Activated CD8-positive, alpha-beta memory T cell treated with anti-CD3 and anti-CD28 coated beads, Interleukin-2, amount 10 ng/mL, durations not matched to agents 7 days and 5 days (primary cell): ENCODE results near the gene SEPTIN7. TPM values are rescaled to one million over a fixed set of nuclear protein-coding genes. Genes with fewer than 3 reads are reported as not detected.

Source experiments
- ATAC-seq: fragments of 150-1000 bp; cut with Tn5 transposase; one replicate; pipeline ENCODE4 v1.10.0; 2021; ENCODE audit warnings: moderate library complexity
- CTCF ChIA-PET: fragments of 350-600 bp; sonication (Branson Sonifier 250); formaldehyde crosslinking; loops from one replicate; lab custom pipeline; 2021; ENCODE audit warnings: antibody characterized with exemption; lab: Charles Lee
- DNase-seq: peaks from one replicate; pipeline ENCODE4 v3.0.0-alpha.2; 2020
- H3K27ac Mint-ChIP-seq: one replicate; pipeline ENCODE4 v1.8.0; 2021; ENCODE audit warnings: mild to moderate bottlenecking, mixed read lengths
- H3K27me3 Mint-ChIP-seq: one replicate; pipeline ENCODE4 v1.8.0; 2021; ENCODE audit warnings: mixed read lengths
- H3K36me3 Mint-ChIP-seq: one replicate; pipeline ENCODE4 v1.8.0; 2021; ENCODE audit warnings: mild to moderate bottlenecking, mixed read lengths
- H3K4me1 Mint-ChIP-seq: one replicate; pipeline ENCODE4 v1.8.0; 2021; ENCODE audit warnings: mixed read lengths
- H3K4me3 Mint-ChIP-seq: one replicate; pipeline ENCODE4 v1.8.0; 2021; ENCODE audit warnings: mild to moderate bottlenecking, moderate library complexity, mixed read lengths
- H3K9me3 Mint-ChIP-seq: one replicate; pipeline ENCODE4 v1.8.0; 2022; ENCODE audit warnings: low read depth, mixed read lengths
- total RNA-seq, 2 experiments: library from RNA; stranded (reverse); gene quantifications; one replicate each; pipeline ENCODE4 v1.2.3, GENCODE V29; 2021

SEPTIN7 gene
- total RNA-seq, 2 experiments from 2014 or later: 192 to 237 TPM

GRCh38 chr7:35801392-35802101, 690 bp downstream of the SEPTIN7 start:
- DNase-seq (peak; percentile 81), ATAC-seq (peak; percentile 35)
- Mint-ChIP-seq H3K36me3 (peaks cover 18% of the 10 kb centered on the region), H3K9me3 (no peaks in the 10 kb centered on the region), H3K4me1 (peaks cover 41% of the 10 kb centered on the region), H3K4me3 (peak overlapping the region; percentile 97), H3K27ac (peak overlapping the region; percentile 98), H3K27me3 (no peaks in the 10 kb centered on the region)
- CTCF ChIA-PET: interaction anchor here (1.0 to 6.2 kb wide), 12 partner anchors 10 to 486 kb away, joined by 3 to 67 read pairs (median 4); no protein-coding TSS in a partner anchor

GRCh38 chr7:35802102-35802466, 1.2 kb downstream of the SEPTIN7 start:
- Mint-ChIP-seq H3K27ac (peak overlapping the region; percentile 98), H3K36me3 (peaks cover 18% of the 10 kb centered on the region), H3K27me3 (no peaks in the 10 kb centered on the region), H3K4me3 (peak overlapping the region; percentile 97), H3K4me1 (peaks cover 44% of the 10 kb centered on the region), H3K9me3 (no peaks in the 10 kb centered on the region)
- CTCF ChIA-PET: interaction anchor here (1.2 to 6.2 kb wide), 6 partner anchors 11 to 114 kb away, joined by 3 to 67 read pairs (median 4); no protein-coding TSS in a partner anchor
- DNase-seq (no peak), ATAC-seq (no peak)

DNA sequence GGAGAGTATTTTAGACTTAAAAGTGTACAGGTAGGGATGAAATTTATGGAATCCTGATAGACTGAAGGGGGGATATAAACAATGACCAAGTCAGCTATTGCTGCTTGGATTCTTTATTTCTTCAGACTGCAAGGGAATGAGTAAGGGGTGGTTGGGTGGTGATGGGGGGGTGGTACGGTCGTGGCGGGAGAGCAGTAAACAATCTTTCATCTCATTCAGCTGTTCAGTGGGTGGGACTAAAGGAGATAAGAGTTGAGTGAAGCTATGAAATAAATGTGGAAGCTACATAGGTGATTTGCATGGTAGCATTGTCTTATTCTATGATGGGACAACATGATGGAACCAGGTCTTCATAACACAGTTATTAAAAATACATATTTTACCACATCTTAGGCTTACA, 1.8 kb downstream of the SEPTIN7 start:
- no peak for DNase-seq
- H3K36me3 Mint-ChIP-seq: peaks cover 18% of the 10 kb centered on the region
- no peak for ATAC-seq
- H3K9me3 Mint-ChIP-seq: no peaks in the 10 kb centered on the region
- peaks cover 44% of the 10 kb centered on the region for H3K4me1 Mint-ChIP-seq
- CTCF ChIA-PET: interaction anchor here (0.6 to 6.2 kb wide), 4 partner anchors 10 to 169 kb away, joined by 3 to 67 read pairs (median 5); no protein-coding TSS in a partner anchor
- H3K27me3 Mint-ChIP-seq: no peaks in the 10 kb centered on the region
- peak overlapping the region; percentile 97 for H3K4me3 Mint-ChIP-seq
- H3K27ac Mint-ChIP-seq: peak overlapping the region; percentile 98

DNA sequence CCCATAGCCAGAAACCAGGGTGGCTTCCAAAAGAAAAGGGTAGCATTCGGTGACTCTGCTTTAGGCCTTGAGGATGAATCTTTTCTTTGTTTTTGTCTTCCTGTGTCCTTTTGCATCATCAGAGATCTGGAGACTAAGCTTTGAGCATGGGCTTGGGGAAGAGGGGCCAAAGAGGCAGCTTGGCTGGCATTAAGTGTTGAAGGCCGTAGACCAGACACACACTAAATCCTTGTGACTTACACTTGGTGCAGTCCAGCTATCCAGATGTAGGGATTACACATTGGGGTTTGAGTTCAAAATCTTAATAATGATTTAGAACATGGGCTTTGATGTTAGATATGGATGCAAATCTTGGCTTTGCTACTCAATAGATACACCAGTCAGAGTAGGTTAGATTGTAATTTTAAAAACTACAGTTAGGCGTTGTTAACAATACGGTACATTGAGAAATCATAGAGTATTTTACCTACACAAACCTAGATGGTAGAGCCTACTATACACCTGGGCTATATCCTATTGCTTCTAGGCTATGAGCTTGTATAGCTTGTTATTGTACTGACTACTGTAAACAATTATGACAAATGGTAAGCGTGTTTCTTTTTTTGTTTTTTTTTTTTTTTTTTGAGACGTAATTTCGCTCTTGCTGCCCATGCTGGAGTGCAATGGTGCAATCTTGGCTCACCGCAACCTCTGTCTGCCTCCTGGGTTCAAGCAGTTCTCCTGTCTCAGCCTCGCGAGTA, 3.5 kb downstream of the SEPTIN7 start:
- no peak for ATAC-seq
- H3K27ac Mint-ChIP-seq: no peak overlapping the region
- peaks cover 32% of the 10 kb centered on the region for H3K36me3 Mint-ChIP-seq

GRCh38 chr7:35805876-35806275, 5.0 kb downstream of the SEPTIN7 start:
- Mint-ChIP-seq H3K9me3 (no peaks in the 10 kb centered on the region), H3K27ac (peak overlapping the region; percentile 1), H3K36me3 (peaks cover 39% of the 10 kb centered on the region), H3K27me3 (no peaks in the 10 kb centered on the region), H3K4me1 (peaks cover 60% of the 10 kb centered on the region), H3K4me3 (no peak overlapping the region)
- ATAC-seq (no peak), DNase-seq (no peak)
- CTCF ChIA-PET: interaction anchor here (1.5 kb wide), 1 partner anchor 61 kb away, joined by 3 read pairs; no protein-coding TSS in a partner anchor

More for the DNA sequence above, 3.5 kb downstream of the SEPTIN7 start:
- H3K9me3 Mint-ChIP-seq: no peaks in the 10 kb centered on the region
- H3K27me3 Mint-ChIP-seq: no peaks in the 10 kb centered on the region
- CTCF ChIA-PET: interaction anchor here (1.3 to 6.2 kb wide), 2 partner anchors 27 to 76 kb away, joined by 5 to 67 read pairs; no protein-coding TSS in a partner anchor
- H3K4me3 Mint-ChIP-seq: no peak overlapping the region
- no peak for DNase-seq
- peaks cover 57% of the 10 kb centered on the region for H3K4me1 Mint-ChIP-seq

- no peak for DNase-seq
- no peaks in the 10 kb centered on the region for H3K27me3 Mint-ChIP-seq
- peaks cover 14% of the 10 kb centered on the region for H3K9me3 Mint-ChIP-seq
- peaks cover 55% of the 10 kb centered on the region for H3K4me1 Mint-ChIP-seq
- H3K36me3 Mint-ChIP-seq: peaks cover 60% of the 10 kb centered on the region
- no peak overlapping the region for H3K27ac Mint-ChIP-seq
- no peak for ATAC-seq
- CTCF ChIA-PET: no interaction called here
- H3K4me3 Mint-ChIP-seq: no peak overlapping the region
Observed at GRCh38 chr7:35816514-35816913, 15.7 kb downstream of the SEPTIN7 start.

DNA sequence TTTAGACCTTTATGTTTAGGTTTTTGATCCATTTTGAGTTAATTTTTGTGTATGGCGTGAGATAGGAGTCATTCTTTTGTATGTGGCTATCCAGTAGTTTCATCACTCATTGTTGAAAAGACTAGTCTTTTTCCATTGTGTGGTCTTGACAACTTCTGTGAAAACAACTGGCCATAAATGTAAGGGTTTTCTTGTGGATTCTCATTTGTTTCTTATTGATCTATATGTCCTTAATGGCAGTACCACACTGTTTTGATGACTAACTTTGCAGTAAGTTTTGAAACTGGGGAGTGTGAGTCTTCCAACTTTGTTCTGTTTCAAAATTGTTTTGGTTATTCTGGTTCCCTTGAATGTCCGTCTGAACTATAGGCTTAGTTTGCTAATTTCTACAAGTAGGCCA, 16.3 kb downstream of the SEPTIN7 start:
- peaks cover 55% of the 10 kb centered on the region for H3K4me1 Mint-ChIP-seq
- no peak for DNase-seq
- peaks cover 14% of the 10 kb centered on the region for H3K9me3 Mint-ChIP-seq
- H3K27ac Mint-ChIP-seq: no peak overlapping the region
- H3K4me3 Mint-ChIP-seq: no peak overlapping the region
- H3K27me3 Mint-ChIP-seq: no peaks in the 10 kb centered on the region
- ATAC-seq: no peak
- CTCF ChIA-PET: no interaction called here
- H3K36me3 Mint-ChIP-seq: peaks cover 64% of the 10 kb centered on the region

DNA sequence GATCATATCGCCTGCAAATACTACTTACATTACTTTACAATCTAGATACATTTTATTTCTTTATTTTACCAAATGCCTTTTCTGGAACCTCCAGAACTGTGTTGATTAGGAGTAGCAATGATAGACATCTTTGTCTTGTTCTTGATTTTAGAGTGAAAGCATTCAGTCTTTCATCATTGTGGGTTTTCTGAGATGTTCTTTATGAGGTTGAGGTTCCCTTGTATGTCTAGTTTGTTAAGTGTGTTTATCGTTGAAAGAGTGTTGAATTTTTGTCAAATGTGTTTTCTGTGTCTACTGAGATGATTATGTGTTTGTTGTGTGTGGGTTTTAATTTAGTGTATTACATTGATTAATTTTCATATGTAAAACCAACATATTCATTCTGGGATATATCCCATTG, 17.1 kb downstream of the SEPTIN7 start:
- CTCF ChIA-PET: no interaction called here
- Mint-ChIP-seq H3K36me3 (peaks cover 70% of the 10 kb centered on the region), H3K4me3 (no peak overlapping the region)

DNA sequence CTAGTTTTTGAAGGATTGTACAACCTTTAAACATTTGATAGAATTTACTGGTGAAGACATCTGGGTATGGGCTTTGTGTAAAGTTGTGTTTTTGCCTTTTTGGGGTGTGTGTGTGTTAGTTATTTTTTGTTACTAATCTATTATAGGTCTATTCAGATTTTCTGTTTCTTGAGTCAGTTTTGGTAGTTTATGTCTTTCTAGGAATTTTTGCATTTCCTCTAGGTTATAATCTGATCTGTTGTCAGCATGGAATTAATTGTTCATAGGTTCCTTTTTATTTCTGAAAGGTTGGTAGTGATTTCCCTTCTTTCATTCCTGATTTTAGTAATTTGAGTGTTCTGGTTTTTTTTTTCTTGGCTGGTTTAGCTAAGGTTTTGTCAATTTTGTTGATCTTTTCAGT, 17.7 kb downstream of the SEPTIN7 start:
- Mint-ChIP-seq H3K27ac (peak overlapping the region; percentile 6), H3K4me3 (no peak overlapping the region), H3K27me3 (no peaks in the 10 kb centered on the region), H3K9me3 (peaks cover 17% of the 10 kb centered on the region), H3K4me1 (peaks cover 61% of the 10 kb centered on the region), H3K36me3 (peaks cover 70% of the 10 kb centered on the region)
- CTCF ChIA-PET: no interaction called here
- ATAC-seq: no peak
- DNase-seq: no peak

More for the DNA sequence above, 17.1 kb downstream of the SEPTIN7 start:
- Mint-ChIP-seq H3K9me3 (peaks cover 14% of the 10 kb centered on the region), H3K27ac (peak overlapping the region; percentile 6), H3K27me3 (no peaks in the 10 kb centered on the region), H3K4me1 (peaks cover 61% of the 10 kb centered on the region)
- ATAC-seq (peak; percentile 23), DNase-seq (no peak)

DNA sequence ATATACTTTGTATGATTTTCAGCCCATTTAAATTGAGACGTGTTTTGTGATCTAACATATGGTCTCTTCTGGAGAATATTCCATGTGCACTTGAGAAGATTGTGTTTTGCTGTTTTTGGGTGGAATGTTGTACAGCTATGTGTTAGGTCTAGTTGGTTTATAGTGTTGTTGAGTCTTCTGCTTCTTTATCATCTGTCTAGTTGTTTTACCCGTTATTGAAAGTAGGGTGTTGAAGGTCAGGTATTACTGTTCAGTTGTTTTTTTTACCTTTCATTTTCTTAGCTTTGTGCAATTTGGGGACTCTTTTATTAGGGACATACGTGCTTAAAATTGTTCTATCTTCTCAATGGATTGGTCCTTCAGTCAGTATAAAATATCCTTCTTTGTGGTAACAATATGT, 18.5 kb downstream of the SEPTIN7 start:
- Mint-ChIP-seq H3K27ac (no peak overlapping the region), H3K4me3 (no peak overlapping the region), H3K27me3 (no peaks in the 10 kb centered on the region), H3K9me3 (peaks cover 17% of the 10 kb centered on the region), H3K36me3 (peaks cover 66% of the 10 kb centered on the region), H3K4me1 (peaks cover 59% of the 10 kb centered on the region)
- ATAC-seq (no peak), DNase-seq (no peak)
- CTCF ChIA-PET: no interaction called here

DNA sequence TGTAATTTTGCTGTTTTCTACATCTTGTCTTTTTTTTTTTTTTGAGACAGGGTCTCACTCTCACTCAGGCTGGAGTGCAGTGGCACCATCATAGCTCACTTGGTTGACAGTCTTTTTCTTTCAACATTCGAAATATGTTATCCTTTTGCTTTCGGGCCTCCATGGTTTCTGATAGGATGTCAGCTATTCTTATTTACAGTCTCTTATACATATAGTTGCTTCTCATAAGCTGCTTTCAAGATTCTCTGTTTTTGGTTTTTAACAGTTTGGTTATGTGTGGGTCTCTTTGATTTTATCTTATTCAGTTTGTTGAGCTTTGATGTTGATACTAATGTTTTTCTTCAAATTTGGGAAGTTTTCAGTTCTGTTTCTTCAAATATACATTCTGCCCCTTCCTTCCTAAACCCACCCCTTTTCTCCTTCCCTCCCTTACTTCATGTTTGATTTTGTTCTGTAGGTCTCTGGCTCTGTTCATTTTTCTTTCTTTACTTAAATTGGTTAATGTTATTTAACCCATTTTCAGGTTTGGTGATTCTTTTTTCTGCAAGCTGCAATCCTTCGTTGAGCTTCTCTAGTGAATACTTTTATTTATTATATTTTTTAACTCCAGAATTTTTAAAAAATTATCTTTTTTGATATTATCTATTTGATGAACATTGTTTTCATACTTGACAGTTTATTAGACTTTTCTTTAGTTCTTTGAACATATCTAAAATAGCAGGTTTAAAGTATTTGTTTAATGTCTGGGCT, 19.3 kb downstream of the SEPTIN7 start:
- peaks cover 54% of the 10 kb centered on the region for H3K4me1 Mint-ChIP-seq
- CTCF ChIA-PET: no interaction called here
- ATAC-seq: peak; percentile 16

DNA sequence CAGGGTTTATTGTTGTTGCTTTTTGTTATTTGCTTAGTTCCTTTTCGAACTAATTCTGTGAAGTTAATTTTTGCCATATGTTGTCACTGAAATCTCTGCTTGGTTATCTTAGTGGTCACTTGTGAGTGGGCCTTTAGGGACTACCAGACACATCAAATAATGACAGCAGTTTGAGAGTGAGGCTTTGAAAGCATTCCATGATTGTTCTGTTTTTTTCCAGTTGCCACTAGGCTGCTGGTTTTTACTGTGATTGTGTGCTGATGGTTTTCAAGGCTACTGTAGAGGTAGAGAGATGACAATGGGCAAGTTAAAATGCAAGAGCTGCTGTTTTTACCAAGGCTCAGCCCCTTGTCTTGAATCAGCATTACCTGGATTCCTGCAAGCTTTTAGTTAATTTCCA, 20.0 kb downstream of the SEPTIN7 start:
- H3K27me3 Mint-ChIP-seq: no peaks in the 10 kb centered on the region
- H3K4me3 Mint-ChIP-seq: no peak overlapping the region
- CTCF ChIA-PET: no interaction called here
- ATAC-seq (no peak), DNase-seq (no peak)
- no peak overlapping the region for H3K27ac Mint-ChIP-seq
- peaks cover 15% of the 10 kb centered on the region for H3K9me3 Mint-ChIP-seq
- H3K36me3 Mint-ChIP-seq: peaks cover 56% of the 10 kb centered on the region
- peaks cover 48% of the 10 kb centered on the region for H3K4me1 Mint-ChIP-seq

More for the DNA sequence above, 19.3 kb downstream of the SEPTIN7 start:
- Mint-ChIP-seq H3K27me3 (no peaks in the 10 kb centered on the region), H3K36me3 (peaks cover 62% of the 10 kb centered on the region), H3K27ac (no peak overlapping the region), H3K4me3 (no peak overlapping the region), H3K9me3 (peaks cover 15% of the 10 kb centered on the region)
- no peak for DNase-seq

DNA sequence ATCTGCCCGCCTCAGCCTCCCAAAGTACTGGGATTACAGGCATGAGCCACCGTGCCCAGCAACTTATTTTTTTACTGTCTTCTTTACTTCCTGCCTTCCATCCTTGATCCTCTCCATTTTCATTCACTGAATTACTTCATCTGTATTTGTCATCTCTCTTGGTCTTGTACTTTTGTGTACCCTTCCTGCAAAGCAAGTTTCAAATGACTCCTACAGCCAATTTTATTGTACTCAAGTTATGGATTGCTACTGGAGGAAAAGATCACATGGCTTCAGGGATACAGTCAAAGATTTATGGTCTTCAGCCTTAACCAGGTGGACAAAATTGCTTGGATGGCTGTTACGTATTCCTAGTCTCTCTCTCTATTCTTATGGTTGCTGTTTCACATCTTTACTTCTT, 22.6 kb downstream of the SEPTIN7 start:
- no peak for DNase-seq

More for the DNA sequence above, 22.6 kb downstream of the SEPTIN7 start:
- Mint-ChIP-seq H3K27ac (no peak overlapping the region), H3K9me3 (peaks cover 11% of the 10 kb centered on the region), H3K27me3 (no peaks in the 10 kb centered on the region), H3K4me3 (no peak overlapping the region), H3K36me3 (peaks cover 42% of the 10 kb centered on the region), H3K4me1 (peaks cover 33% of the 10 kb centered on the region)
- CTCF ChIA-PET: no interaction called here
- no peak for ATAC-seq
